WI38 (cell line): ENCODE results near the gene SEMA3E.
"Not testable (repeated sequence)": the region's sequence is repeated elsewhere in the genome, so short reads cannot be mapped to it uniquely, and the experiment has no call there.

Experiments
- H3K4me3 ChIP-seq: 2 replicates; pipeline ENCODE4 v1.5.1; 2011; ENCODE audit warnings: low read depth, mild to moderate bottlenecking, control low read depth, low read length
- TF ChIP-seq, protein P1 (sequence below): IDR thresholded peaks from 2 replicates; pipeline ENCODE4 v1.5.1; 2012; ENCODE audit warnings: low read depth, mild to moderate bottlenecking, control low read depth, low read length

The SEMA3E gene

DNA sequence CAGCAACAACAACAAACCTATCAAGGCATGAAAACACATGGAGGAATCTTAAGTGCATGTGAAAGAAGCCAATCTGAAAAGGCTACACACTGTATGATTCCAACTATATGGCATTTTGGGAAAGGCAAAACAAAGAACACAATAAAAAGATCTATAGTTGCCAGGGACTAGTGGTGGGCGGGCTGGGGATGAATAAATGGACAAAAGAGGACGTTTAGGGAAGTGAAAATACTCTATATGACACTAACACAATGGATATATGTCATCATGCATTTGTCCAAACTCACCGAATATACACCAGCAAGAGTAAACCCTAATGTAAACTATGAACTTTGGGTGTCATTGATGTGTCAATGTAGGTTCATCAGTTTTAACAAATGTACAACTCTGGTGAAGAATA, 89.1 kb downstream of the SEMA3E start:
- TF ChIP-seq, protein P1, sequence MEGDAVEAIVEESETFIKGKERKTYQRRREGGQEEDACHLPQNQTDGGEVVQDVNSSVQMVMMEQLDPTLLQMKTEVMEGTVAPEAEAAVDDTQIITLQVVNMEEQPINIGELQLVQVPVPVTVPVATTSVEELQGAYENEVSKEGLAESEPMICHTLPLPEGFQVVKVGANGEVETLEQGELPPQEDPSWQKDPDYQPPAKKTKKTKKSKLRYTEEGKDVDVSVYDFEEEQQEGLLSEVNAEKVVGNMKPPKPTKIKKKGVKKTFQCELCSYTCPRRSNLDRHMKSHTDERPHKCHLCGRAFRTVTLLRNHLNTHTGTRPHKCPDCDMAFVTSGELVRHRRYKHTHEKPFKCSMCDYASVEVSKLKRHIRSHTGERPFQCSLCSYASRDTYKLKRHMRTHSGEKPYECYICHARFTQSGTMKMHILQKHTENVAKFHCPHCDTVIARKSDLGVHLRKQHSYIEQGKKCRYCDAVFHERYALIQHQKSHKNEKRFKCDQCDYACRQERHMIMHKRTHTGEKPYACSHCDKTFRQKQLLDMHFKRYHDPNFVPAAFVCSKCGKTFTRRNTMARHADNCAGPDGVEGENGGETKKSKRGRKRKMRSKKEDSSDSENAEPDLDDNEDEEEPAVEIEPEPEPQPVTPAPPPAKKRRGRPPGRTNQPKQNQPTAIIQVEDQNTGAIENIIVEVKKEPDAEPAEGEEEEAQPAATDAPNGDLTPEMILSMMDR = no peak

DNA sequence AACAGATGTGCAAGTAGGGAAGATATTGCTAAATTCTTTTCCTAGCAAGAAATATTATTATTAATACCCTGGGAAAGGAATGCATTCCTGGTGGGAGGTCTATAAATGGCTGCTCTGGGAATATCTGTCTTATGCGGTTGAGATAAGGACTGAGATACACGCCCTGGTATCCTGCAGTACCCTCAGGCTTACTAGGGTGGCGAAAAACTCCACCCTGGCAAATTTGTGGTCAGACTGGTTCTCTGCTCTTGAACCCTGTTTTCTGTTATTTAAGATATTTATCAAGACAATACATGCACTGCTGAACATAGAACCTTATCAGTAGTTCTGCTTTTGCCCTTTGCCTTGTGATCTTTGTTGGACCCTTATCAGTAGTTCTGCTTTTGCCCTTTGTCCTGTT, 96.4 kb downstream of the SEMA3E start:
- not testable (repeated sequence) for H3K4me3 ChIP-seq

More for the DNA sequence above, 89.1 kb downstream of the SEMA3E start:
- no peak overlapping the region for H3K4me3 ChIP-seq

DNA sequence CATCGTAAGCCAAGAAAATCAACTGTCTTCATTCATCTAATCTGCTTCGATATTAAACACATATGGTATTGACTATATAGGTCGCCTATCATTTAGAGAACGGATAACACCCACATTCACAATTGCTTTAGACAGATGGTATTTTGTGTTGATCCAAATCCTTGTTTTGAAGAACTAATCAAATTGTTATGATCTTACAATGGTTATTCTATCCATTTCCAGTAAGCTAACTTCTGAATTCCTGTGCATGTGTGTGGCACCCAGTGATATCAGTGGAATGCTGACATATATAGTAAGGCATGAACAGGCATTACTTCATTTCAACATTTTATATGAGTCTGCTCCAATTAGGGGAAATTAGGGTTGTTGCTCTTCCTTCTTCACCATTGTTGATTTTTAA, 98.8 kb downstream of the SEMA3E start:
- TF ChIP-seq, protein P1 = no peak
- H3K4me3 ChIP-seq = no peak overlapping the region

DNA sequence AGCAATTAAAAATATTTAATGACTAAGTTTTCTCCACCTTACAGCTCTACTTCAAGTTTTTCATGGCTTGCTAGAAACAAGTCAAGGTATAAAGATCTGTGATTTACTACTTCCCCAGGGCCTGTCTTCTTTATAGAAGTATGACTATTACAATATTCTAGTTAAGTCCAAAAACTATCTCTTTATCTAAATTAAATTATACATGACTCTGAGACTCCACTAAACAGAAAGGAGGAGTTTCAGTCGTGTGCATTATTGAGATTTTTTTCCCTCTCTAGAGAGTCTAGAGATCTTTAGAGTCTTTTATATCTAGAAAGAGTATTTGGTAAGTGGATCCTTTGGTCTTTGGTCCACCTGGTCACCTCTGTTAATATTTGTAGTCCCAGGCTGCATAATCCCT, 100.7 kb downstream of the SEMA3E start:
- TF ChIP-seq, protein P1 = no peak

DNA sequence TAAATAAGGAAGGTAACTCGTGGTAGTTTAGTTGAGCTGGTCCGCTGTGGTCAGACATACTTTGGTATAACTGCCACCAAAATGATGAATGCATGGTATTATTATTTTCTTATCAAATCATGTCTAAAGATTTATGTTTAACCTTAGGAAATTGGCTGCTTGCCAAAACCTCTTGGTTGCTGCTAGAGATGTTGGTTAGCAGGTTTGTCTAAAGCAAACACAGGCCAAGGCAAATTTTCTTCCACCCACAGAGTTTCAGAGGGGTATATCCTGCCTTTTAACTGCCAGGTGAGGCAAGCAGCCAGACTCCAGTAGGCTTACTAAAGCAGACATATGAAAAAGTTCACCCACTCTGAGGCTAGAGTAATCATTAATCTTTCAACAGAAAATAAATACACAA, 101.4 kb downstream of the SEMA3E start:
- H3K4me3 ChIP-seq = no peak overlapping the region
- TF ChIP-seq, protein P1 = no peak

More for the DNA sequence above, 100.7 kb downstream of the SEMA3E start:
- no peak overlapping the region for H3K4me3 ChIP-seq

DNA sequence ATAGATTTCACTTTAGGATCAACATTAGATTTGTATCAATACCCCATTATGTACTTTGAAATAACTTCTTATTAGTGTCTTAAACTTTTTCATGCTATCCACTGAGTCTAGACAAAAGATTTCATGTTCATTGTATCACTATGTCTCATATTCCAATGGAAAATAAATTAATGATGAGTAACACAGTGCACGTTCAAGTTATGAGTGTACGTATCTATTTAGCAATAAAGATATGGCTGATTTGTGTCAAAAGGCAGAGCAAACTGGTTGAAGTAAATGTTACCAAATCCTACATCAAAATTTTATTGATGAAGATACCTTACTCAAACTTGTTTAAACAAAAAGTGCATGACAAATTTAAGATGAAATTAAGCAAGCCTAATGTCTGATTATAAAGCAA, 102.4 kb downstream of the SEMA3E start:
- H3K4me3 ChIP-seq = no peak overlapping the region
- TF ChIP-seq, protein P1 = no peak

DNA sequence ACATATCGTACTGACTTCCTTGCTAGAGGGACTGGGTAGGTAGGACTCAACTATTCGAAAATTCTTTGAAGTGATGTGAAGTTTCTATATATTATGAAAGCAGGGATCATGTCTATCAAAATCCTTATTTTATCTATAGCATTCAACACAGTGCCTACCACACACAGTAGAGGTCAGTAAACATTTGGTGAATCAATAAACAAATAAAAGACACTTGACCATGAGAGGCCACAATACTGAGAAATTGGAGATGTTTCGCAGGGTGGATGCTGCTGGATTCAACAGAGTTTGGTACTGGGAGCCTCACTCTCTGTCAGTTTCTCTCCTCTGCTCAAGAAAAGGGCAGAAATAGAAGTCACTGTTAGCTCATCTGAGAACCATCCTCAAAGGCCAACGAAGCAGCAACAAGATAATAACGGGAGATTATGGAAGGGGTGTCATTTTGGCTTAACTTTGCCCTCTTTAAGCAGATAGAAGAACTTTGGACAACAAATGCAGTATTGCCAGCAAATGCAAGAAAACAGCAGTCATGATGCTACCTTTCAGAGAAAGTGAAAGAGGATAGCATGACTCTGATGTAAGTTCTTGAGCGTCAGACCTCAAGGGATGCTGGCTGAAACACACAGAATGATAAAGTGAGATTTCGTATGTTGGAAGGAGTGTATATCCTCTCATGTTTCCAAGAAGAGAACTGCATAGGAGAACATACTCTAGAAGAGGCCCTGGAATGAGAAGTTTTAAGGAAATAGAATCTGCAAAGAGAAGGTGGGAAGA, 107.6 kb downstream of the SEMA3E start:
- TF ChIP-seq, protein P1 = no peak
- H3K4me3 ChIP-seq = no peak overlapping the region

DNA sequence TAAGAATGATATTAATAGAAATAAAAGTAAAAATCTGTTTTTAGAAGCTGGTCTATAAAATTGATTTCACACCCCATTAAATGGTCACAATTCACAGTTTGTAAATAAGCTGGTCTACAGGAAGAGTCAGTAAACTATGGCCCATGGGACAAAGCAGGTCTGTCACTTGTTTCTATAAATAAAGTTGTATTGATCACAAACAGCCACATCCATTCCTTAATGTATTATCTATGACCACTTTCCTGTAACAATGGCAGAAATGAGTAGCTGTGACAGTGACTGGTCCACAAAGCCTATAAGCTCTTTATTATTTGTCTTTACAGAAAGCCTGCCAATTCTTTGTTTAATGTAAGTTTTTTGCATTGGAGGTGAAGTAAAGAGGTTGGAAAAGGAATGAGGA, 114.5 kb downstream of the SEMA3E start:
- TF ChIP-seq, protein P1 = no peak

More for the DNA sequence above, 114.5 kb downstream of the SEMA3E start:
- H3K4me3 ChIP-seq = no peak overlapping the region
